Measurements from ENCODE around the gene AOAH.

GRCh38 chr7:36532981-36533499 is 191.3 kb downstream of the AOAH start:
- TF ChIP-seq CTCF (IDR thresholded peaks at IDR 0.05) = no peak
- no peak for TF ChIP-seq POLR2AphosphoS5 (IDR thresholded peaks at IDR 0.05)
- no peak for TF ChIP-seq EP300 (IDR thresholded peaks at IDR 0.05)
- no peak for TF ChIP-seq POLR2A (IDR thresholded peaks at IDR 0.05)
